Immature natural killer cell (primary cell): ENCODE data around the gene SPDYA. TPM values are rescaled to one million over a fixed set of nuclear protein-coding genes. Genes with fewer than 3 reads are reported as not detected.

Experiments used
- polyA plus RNA-seq, 3 donors: library from polyadenylated mRNA; unstranded; fragments of 300-500 nt; fragmentation: Illumina TruSeq; gene quantifications; one replicate each; pipeline ENCODE4 v1.2.3, GENCODE V29; 2021

The SPDYA gene
- polyA plus RNA-seq, 3 donors from 2014 or later, result not detected

Other genes starting within 250 kb of the SPDYA start
- 100 to 1,000 TPM in 1 of 3 donors, 10 to 100 TPM in 2; 62.1 to 104 (median 72.3) TPM for gene PPP1CB, start 59.0 kb upstream of the SPDYA start, polyA plus RNA-seq
- 10 to 100 TPM; 13.1 to 20.5 (median 16.3) TPM for gene TRMT61B, start 59.5 kb downstream of the SPDYA start, polyA plus RNA-seq
- 10 to 100 TPM; 14.2 to 24.6 (median 21.9) TPM for gene WDR43, start 83.8 kb downstream of the SPDYA start, polyA plus RNA-seq
- 10 to 100 TPM in 1 of 3 donors, 1 to 10 TPM in 2; 3.1 to 13.0 (median 9.5) TPM for gene TOGARAM2, start 170.5 kb downstream of the SPDYA start, polyA plus RNA-seq